Vagina (tissue), 2 donors: ENCODE measurements around the gene GALNT15. TPM values are rescaled to one million over a fixed set of nuclear protein-coding genes. Genes with fewer than 3 reads are reported as not detected.

ENCODE experiments used
- DNase-seq, 2 donors: peaks; one replicate each; pipeline ENCODE4 v3.0.0-alpha.2; 2017; ENCODE audit errors: extremely low spot score in 2 of 2
- H3K27ac ChIP-seq: fragments of 200-600 bp; sonication (generic); one replicate; pipeline ENCODE4 v1.5.1; 2019
- H3K27me3 ChIP-seq: fragments of 200-600 bp; sonication (generic); one replicate; pipeline ENCODE4 v1.5.1; 2019
- H3K36me3 ChIP-seq, 2 donors: fragments of 200-600 bp; sonication (generic); one replicate each; pipeline ENCODE4 v1.5.1; 2017 to 2019
- H3K4me1 ChIP-seq: fragments of 200-600 bp; sonication (generic); one replicate; pipeline ENCODE4 v1.5.1; 2019
- H3K4me3 ChIP-seq, 2 donors: fragments of 200-600 bp; sonication (generic); 1 replicate in 1 of 2; 2 replicates in 1 of 2; pipeline ENCODE4 v1.5.1; 2016 to 2019
- H3K9me3 ChIP-seq: fragments of 200-600 bp; sonication (generic); one replicate; pipeline ENCODE4 v1.5.1; 2019
- CTCF ChIP-seq, 3 experiments: fragments of 450-650 bp in 2 of 3; fragments of 200-600 bp in 1 of 3; sonication (generic) in 1 of 3; IDR thresholded peaks; one replicate each; pipeline ENCODE4 v1.5.1; 2017 to 2019; ENCODE audit warnings: antibody characterized with exemption in 3 of 3, mild to moderate bottlenecking in 2 of 3, moderate library complexity in 2 of 3
- POLR2A ChIP-seq, 2 donors: fragments of 450-650 bp; IDR thresholded peaks; one replicate each; pipeline ENCODE4 v1.6.1; 2017; ENCODE audit warnings: antibody characterized with exemption in 2 of 2, mild to moderate bottlenecking in 2 of 2, moderate library complexity in 2 of 2
- POLR2AphosphoS5 ChIP-seq, 2 donors: sonication (generic); formaldehyde crosslinking; IDR thresholded peaks; one replicate each; pipeline ENCODE4 v1.9.0; 2017; ENCODE audit warnings: antibody characterized with exemption in 2 of 2, mild to moderate bottlenecking in 2 of 2, low read depth in 1 of 2; ENCODE audit not compliant: insufficient read depth in 1 of 2
- intact Hi-C: fragments of 100-400 bp; cut with DNase I; formaldehyde crosslinking; loops from one replicate; pipeline ENCODE4 v1.15.1; 2023
- total RNA-seq: library from RNA; depleted of rRNA; stranded (reverse); fragments of >200 nt; gene quantifications from one replicate; pipeline ENCODE4 v1.2.3, GENCODE V29; 2016

The GALNT15 gene, protein sequence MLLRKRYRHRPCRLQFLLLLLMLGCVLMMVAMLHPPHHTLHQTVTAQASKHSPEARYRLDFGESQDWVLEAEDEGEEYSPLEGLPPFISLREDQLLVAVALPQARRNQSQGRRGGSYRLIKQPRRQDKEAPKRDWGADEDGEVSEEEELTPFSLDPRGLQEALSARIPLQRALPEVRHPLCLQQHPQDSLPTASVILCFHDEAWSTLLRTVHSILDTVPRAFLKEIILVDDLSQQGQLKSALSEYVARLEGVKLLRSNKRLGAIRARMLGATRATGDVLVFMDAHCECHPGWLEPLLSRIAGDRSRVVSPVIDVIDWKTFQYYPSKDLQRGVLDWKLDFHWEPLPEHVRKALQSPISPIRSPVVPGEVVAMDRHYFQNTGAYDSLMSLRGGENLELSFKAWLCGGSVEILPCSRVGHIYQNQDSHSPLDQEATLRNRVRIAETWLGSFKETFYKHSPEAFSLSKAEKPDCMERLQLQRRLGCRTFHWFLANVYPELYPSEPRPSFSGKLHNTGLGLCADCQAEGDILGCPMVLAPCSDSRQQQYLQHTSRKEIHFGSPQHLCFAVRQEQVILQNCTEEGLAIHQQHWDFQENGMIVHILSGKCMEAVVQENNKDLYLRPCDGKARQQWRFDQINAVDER
- total RNA-seq: 225 TPM

GRCh38 chr3:16174389-16174788 is at the start of gene GALNT15:
Gene GALNT15 (plus strand): TSS chr3:16174680. CDS start chr3:16175152, 472 bp downstream.
- intact Hi-C loops: no loop called here
- Histone ChIP-seq H3K4me3 (peak within 1 kb of the TSS; percentile 47 to 48), H3K27ac (peak within 1 kb of the TSS; percentile 72), H3K9me3 (no peaks in the 10 kb centered on the region), H3K4me1 (peaks cover 23% of the 10 kb centered on the region), H3K36me3 (no peaks in the 10 kb centered on the region), H3K27me3 (no peaks in the 10 kb centered on the region)
- DNase-seq: peak in 1 of 2 donors; percentile 94
- TF ChIP-seq POLR2A (IDR thresholded peaks at IDR 0.05) (no peak), POLR2AphosphoS5 (IDR thresholded peaks at IDR 0.05; ENCODE audit: insufficient read depth in 1 of 2, low read depth in 1 of 2) (peak; percentile 46 to 68)

DNA sequence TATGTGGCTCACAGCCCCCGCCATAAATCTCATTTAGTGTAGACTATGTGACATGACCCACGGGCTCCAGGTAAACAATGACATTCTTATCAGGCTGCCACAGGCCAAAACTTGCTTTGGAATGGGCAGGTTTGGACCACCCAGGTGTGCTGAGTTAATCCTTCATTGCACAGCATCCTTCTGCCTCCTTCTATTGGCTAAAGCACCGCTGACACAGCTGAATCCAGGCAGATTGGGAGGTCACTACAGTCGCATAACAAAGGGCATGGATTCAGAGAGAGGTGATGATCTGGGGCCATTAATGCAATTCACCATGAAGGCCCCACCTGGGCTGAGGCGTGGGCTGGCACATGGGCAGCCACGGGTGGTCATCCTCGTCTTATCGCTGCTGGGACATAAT is 47.8 kb upstream of the GALNT15 start:
- intact Hi-C loops: no loop called here
- TF ChIP-seq POLR2A (IDR thresholded peaks at IDR 0.05) (no peak), POLR2AphosphoS5 (IDR thresholded peaks at IDR 0.05; ENCODE audit: insufficient read depth in 1 of 2, low read depth in 1 of 2) (no peak)

DNA sequence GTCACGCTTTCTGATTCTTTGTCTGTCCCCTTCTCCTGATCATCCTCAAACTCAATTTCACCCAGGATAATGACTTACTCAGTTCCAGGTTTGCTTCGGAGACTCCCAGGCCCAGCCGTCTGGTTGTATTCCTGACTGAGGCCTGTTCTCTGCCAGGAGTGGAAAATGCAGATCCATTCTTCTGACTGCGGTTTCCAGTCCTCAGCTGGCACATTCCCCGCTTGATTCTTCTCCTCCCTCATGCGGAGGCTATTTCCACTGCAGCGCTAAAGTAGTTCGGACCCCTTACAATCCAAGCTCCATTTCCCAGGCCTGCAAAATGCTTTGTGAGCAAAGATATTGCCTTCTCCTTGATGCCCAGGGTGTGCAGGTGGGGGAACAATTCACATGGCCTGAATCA is 47.2 kb upstream of the GALNT15 start:
- H3K36me3 ChIP-seq: no peaks in the 10 kb centered on the region
- DNase-seq: no peak

More for the DNA sequence above, 47.8 kb upstream of the GALNT15 start:
- Histone ChIP-seq H3K9me3 (no peaks in the 10 kb centered on the region), H3K27ac (no peak overlapping the region), H3K36me3 (no peaks in the 10 kb centered on the region), H3K4me3 (no peak overlapping the region), H3K27me3 (no peaks in the 10 kb centered on the region), H3K4me1 (no peaks in the 10 kb centered on the region)
- no peak for DNase-seq

GRCh38 chr3:16130066-16130465 is 44.4 kb upstream of the GALNT15 start:
- Histone ChIP-seq H3K9me3 (no peaks in the 10 kb centered on the region), H3K27me3 (no peaks in the 10 kb centered on the region), H3K27ac (no peak overlapping the region), H3K4me3 (no peak overlapping the region), H3K36me3 (no peaks in the 10 kb centered on the region), H3K4me1 (peaks cover 16% of the 10 kb centered on the region)
- intact Hi-C loops: loop anchor here (5.0 kb wide), 1 partner anchor 73 kb away; no protein-coding TSS in a partner anchor
- TF ChIP-seq CTCF (IDR thresholded peaks at IDR 0.05) (no peak), POLR2A (IDR thresholded peaks at IDR 0.05) (no peak), POLR2AphosphoS5 (IDR thresholded peaks at IDR 0.05; ENCODE audit: insufficient read depth in 1 of 2, low read depth in 1 of 2) (no peak)
- DNase-seq: no peak

More for the DNA sequence above, 47.2 kb upstream of the GALNT15 start:
- Histone ChIP-seq H3K27me3 (no peaks in the 10 kb centered on the region), H3K9me3 (no peaks in the 10 kb centered on the region), H3K4me1 (peaks cover 3% of the 10 kb centered on the region), H3K4me3 (no peak overlapping the region), H3K27ac (no peak overlapping the region)
- intact Hi-C loops: no loop called here
- TF ChIP-seq POLR2A (IDR thresholded peaks at IDR 0.05) (no peak), POLR2AphosphoS5 (IDR thresholded peaks at IDR 0.05; ENCODE audit: insufficient read depth in 1 of 2, low read depth in 1 of 2) (no peak), CTCF (IDR thresholded peaks at IDR 0.05) (no peak)

- DNase-seq: no peak
- peaks cover 16% of the 10 kb centered on the region for H3K4me1 ChIP-seq
- no peaks in the 10 kb centered on the region for H3K36me3 ChIP-seq
- H3K9me3 ChIP-seq: no peaks in the 10 kb centered on the region
- intact Hi-C loops: loop anchor here (5.0 kb wide), 1 partner anchor 75 kb away; no protein-coding TSS in a partner anchor
- H3K27ac ChIP-seq: peak overlapping the region; percentile 68
- no peaks in the 10 kb centered on the region for H3K27me3 ChIP-seq
- no peak for TF ChIP-seq CTCF (IDR thresholded peaks at IDR 0.05)
- no peak for TF ChIP-seq POLR2A (IDR thresholded peaks at IDR 0.05)
- TF ChIP-seq POLR2AphosphoS5 (IDR thresholded peaks at IDR 0.05; ENCODE audit: insufficient read depth in 1 of 2, low read depth in 1 of 2): no peak
- H3K4me3 ChIP-seq: no peak overlapping the region
Observed at GRCh38 chr3:16132190-16132589, 42.3 kb upstream of the GALNT15 start.
